Stimulated activated CD8-positive, alpha-beta memory T cell treated with anti-CD3 and anti-CD28 coated beads, Interleukin-12 subunit alpha, Interleukin-12 subunit beta, amount 100 ng/mL, for 1 hour (primary cell): ENCODE results near the gene HCK.
"Not testable (repeated sequence)": the region's sequence is repeated elsewhere in the genome, so short reads cannot be mapped to it uniquely, and the experiment has no call there.

Source experiments
- DNase-seq: peaks from one replicate; pipeline ENCODE4 v3.0.0-alpha.2; 2020; ENCODE audit warnings: low read depth

The HCK gene

GRCh38 chr20:32029561-32029960 lies 22.5 kb upstream of the HCK start:
- no peak for DNase-seq

- peak; percentile 17 for DNase-seq
Observed at GRCh38 chr20:32031007-32031958, 20.8 kb upstream of the HCK start.

- no peak for DNase-seq
Observed at GRCh38 chr20:32033316-32033715, 18.7 kb upstream of the HCK start.

GRCh38 chr20:32033721-32034120 lies 18.3 kb upstream of the HCK start:
- not testable (repeated sequence) for DNase-seq

- DNase-seq: no peak
Observed at GRCh38 chr20:32034581-32035425, 17.2 kb upstream of the HCK start.

GRCh38 chr20:32035426-32035779 lies 16.6 kb upstream of the HCK start:
- no peak for DNase-seq

GRCh38 chr20:32036252-32036651 lies 15.8 kb upstream of the HCK start:
- DNase-seq: no peak

GRCh38 chr20:32036716-32037485 lies 15.1 kb upstream of the HCK start:
- no peak for DNase-seq

GRCh38 chr20:32037929-32038328 lies 14.1 kb upstream of the HCK start:
- no peak for DNase-seq

- DNase-seq: no peak
Observed at GRCh38 chr20:32040142-32040953, 11.7 kb upstream of the HCK start.

GRCh38 chr20:32045999-32046398 lies 6.0 kb upstream of the HCK start:
- DNase-seq: no peak

GRCh38 chr20:32050324-32050841 lies 1.7 kb upstream of the HCK start:
- DNase-seq: no peak

- no peak for DNase-seq
Observed at GRCh38 chr20:32050851-32051556, 1.0 kb upstream of the HCK start.

- DNase-seq: no peak
Observed at GRCh38 chr20:32051720-32052089, 337 bp upstream of the HCK start.

- DNase-seq: no peak
Observed at GRCh38 chr20:32052778-32053362, 828 bp downstream of the HCK start.

- DNase-seq: no peak
Observed at GRCh38 chr20:32053648-32054047, 1.6 kb downstream of the HCK start.

- DNase-seq: no peak
Observed at GRCh38 chr20:32056708-32057483, 4.9 kb downstream of the HCK start.

GRCh38 chr20:32057656-32058184 lies 5.7 kb downstream of the HCK start:
- DNase-seq: no peak

- DNase-seq: no peak
Observed at GRCh38 chr20:32059189-32059588, 7.1 kb downstream of the HCK start.
